Endodermal cell (in vitro differentiated cells): ENCODE results near the gene TTC39C. TPM values are rescaled to one million over a fixed set of nuclear protein-coding genes. Genes with fewer than 3 reads are reported as not detected.
A peak's percentile ranks its signal among the peaks of the same experiment; 100 is the strongest.

Experiments used
- DNase-seq: peaks from one replicate; pipeline ENCODE4 v3.0.0-alpha.2; 2017
- H3K27ac ChIP-seq: 2 replicates; pipeline ENCODE4 v1.5.1; 2013; ENCODE audit warnings: mild to moderate bottlenecking, low read depth, low read length, moderate library complexity
- H3K27me3 ChIP-seq: 2 replicates; pipeline ENCODE4 v1.6.1; 2013; ENCODE audit warnings: mild to moderate bottlenecking, low read length, moderate library complexity; ENCODE audit not compliant: insufficient read depth, control insufficient read depth, poor library complexity, severe bottlenecking
- H3K36me3 ChIP-seq: 2 replicates; pipeline ENCODE4 v1.7.0; 2013; ENCODE audit warnings: mild to moderate bottlenecking, low read length, moderate library complexity; ENCODE audit not compliant: control insufficient read depth, insufficient read depth
- H3K4me1 ChIP-seq: one replicate; pipeline ENCODE4 v1.7.0; 2013; ENCODE audit warnings: low read length; ENCODE audit not compliant: control insufficient read depth, insufficient read depth
- H3K4me3 ChIP-seq: 2 replicates; pipeline ENCODE4 v1.5.1; 2013; ENCODE audit warnings: mild to moderate bottlenecking, low read length, moderate library complexity
- H3K9ac ChIP-seq: 2 replicates; pipeline ENCODE4 v1.6.1; 2013; ENCODE audit warnings: mild to moderate bottlenecking, low read length, moderate library complexity; ENCODE audit not compliant: poor library complexity, severe bottlenecking; ENCODE audit errors: extremely low read depth
- H3K9me3 ChIP-seq: 2 replicates; pipeline ENCODE4 v1.6.1; 2013; ENCODE audit warnings: mild to moderate bottlenecking, low read length, moderate library complexity; ENCODE audit not compliant: control insufficient read depth
- H3K27ac Mint-ChIP-seq: 2 replicates; pipeline ENCODE4 v1.8.0; 2020; ENCODE audit warnings: mixed read lengths
- H3K27me3 Mint-ChIP-seq: 2 replicates; pipeline ENCODE4 v1.8.0; 2021; ENCODE audit warnings: mild to moderate bottlenecking, mixed read lengths; ENCODE audit not compliant: insufficient read depth
- H3K36me3 Mint-ChIP-seq: 2 replicates; pipeline ENCODE4 v1.8.0; 2020; ENCODE audit warnings: low read depth, mixed read lengths
- H3K4me1 Mint-ChIP-seq: 2 replicates; pipeline ENCODE4 v1.8.0; 2020; ENCODE audit warnings: mixed read lengths
- H3K4me3 Mint-ChIP-seq: 2 replicates; pipeline ENCODE4 v1.8.0; 2020; ENCODE audit warnings: mild to moderate bottlenecking, moderate library complexity, mixed read lengths
- H3K9me3 Mint-ChIP-seq: 2 replicates; pipeline ENCODE4 v1.8.0; 2020; ENCODE audit warnings: mild to moderate bottlenecking, mixed read lengths
- CTCF ChIP-seq: fragments of 200-600 bp; sonication (generic); conservative IDR thresholded peaks from 2 replicates; pipeline ENCODE4 v1.5.0; 2021; ENCODE audit warnings: antibody characterized with exemption, mild to moderate bottlenecking
- WGBS, 2 experiments: methylation state at CpG; one replicate each; pipeline versions ENCODE4 v1.1.5 to v1.1.7; 2013; ENCODE audit warnings: missing lambda C conversion rate in 2 of 2, mixed read lengths in 1 of 2; ENCODE audit not compliant: insufficient coverage in 1 of 2, insufficient read length in 1 of 2; 5-methylcytosine and 5-hydroxymethylcytosine counted together
- total RNA-seq, 2 donors: library from RNA; stranded (reverse); fragmentation: NEBNext Ultra II Directional in 1 of 2; extraction: Animal tissue kit (Norgen Biotek cat#: 25700) in 1 of 2; gene quantifications; 2 replicates in 1 of 2; 3 replicates in 1 of 2; pipeline ENCODE4 v1.2.1, GENCODE V29; 2021

TTC39C gene
- total RNA-seq, 2 donors from 2014 or later, result 14.0 to 19.7 TPM

- H3K4me3 Mint-ChIP-seq, result no peak overlapping the region
- no peaks in the 10 kb centered on the region for H3K4me1 ChIP-seq
- no peak overlapping the region for H3K4me3 ChIP-seq
- no peak overlapping the region for H3K27ac Mint-ChIP-seq
- no peak for DNase-seq
- H3K27ac ChIP-seq, result no peak overlapping the region
- no peaks in the 10 kb centered on the region for H3K9me3 ChIP-seq
- H3K9ac ChIP-seq, result no peak overlapping the region
- H3K36me3 Mint-ChIP-seq, result peaks cover 9% of the 10 kb centered on the region
- H3K9me3 Mint-ChIP-seq, result no peaks in the 10 kb centered on the region
- H3K27me3 Mint-ChIP-seq, result no peaks in the 10 kb centered on the region
- H3K4me1 Mint-ChIP-seq, result peaks cover 7% of the 10 kb centered on the region
- 96 to 100% methylated on average over 1 to 2 of the region's 2 CpGs for WGBS, 2 experiments
- no peaks in the 10 kb centered on the region for H3K36me3 ChIP-seq
- no peak for TF ChIP-seq CTCF
- H3K27me3 ChIP-seq, result no peaks in the 10 kb centered on the region
These were observed 115.9 kb downstream of the TTC39C start for GRCh38 chr18:24130494-24130893.

GRCh38 chr18:24136967-24137373, 122.4 kb downstream of the TTC39C start:
- WGBS, 2 experiments, result 84 to 89% methylated on average over 3 of the region's 3 CpGs
- peaks cover 7% of the 10 kb centered on the region for H3K36me3 Mint-ChIP-seq
- Histone ChIP-seq H3K27ac (no peak overlapping the region), H3K9me3 (no peaks in the 10 kb centered on the region), H3K27me3 (no peaks in the 10 kb centered on the region), H3K4me3 (no peak overlapping the region), H3K36me3 (no peaks in the 10 kb centered on the region), H3K9ac (no peak overlapping the region), H3K4me1 (no peaks in the 10 kb centered on the region)
- no peak overlapping the region for H3K4me3 Mint-ChIP-seq
- H3K4me1 Mint-ChIP-seq, result peaks cover 17% of the 10 kb centered on the region
- peak; percentile 57 for DNase-seq
- H3K27me3 Mint-ChIP-seq, result no peaks in the 10 kb centered on the region
- peaks cover 2% of the 10 kb centered on the region for H3K9me3 Mint-ChIP-seq
- peak overlapping the region; percentile 5 for H3K27ac Mint-ChIP-seq
- no peak for TF ChIP-seq CTCF

GRCh38 chr18:24138409-24138788, 123.8 kb downstream of the TTC39C start:
- Mint-ChIP-seq H3K9me3 (peaks cover 2% of the 10 kb centered on the region), H3K4me3 (peak overlapping the region; percentile 70), H3K36me3 (peaks cover 4% of the 10 kb centered on the region), H3K27ac (peak overlapping the region; percentile 92), H3K27me3 (no peaks in the 10 kb centered on the region), H3K4me1 (peaks cover 17% of the 10 kb centered on the region)
- H3K36me3 ChIP-seq, result no peaks in the 10 kb centered on the region
- H3K4me1 ChIP-seq, result no peaks in the 10 kb centered on the region
- no peak for DNase-seq
- H3K4me3 ChIP-seq, result peak overlapping the region; percentile 76
- no peak overlapping the region for H3K27ac ChIP-seq
- TF ChIP-seq CTCF, result no peak
- no peaks in the 10 kb centered on the region for H3K9me3 ChIP-seq
- WGBS, 2 experiments, result 70 to 75% methylated on average over 5 to 7 of the region's 7 CpGs
- no peaks in the 10 kb centered on the region for H3K27me3 ChIP-seq
- H3K9ac ChIP-seq, result no peak overlapping the region
